CD4-positive, alpha-beta T cell treated with Interleukin-17A for 1 hour (primary cell): ENCODE results near the gene ALG1L2.
"Not testable (repeated sequence)": the region's sequence is repeated elsewhere in the genome, so short reads cannot be mapped to it uniquely, and the experiment has no call there.

Source experiments
- DNase-seq: peaks from one replicate; pipeline ENCODE4 v3.0.0-alpha.2; 2020

ALG1L2 gene

GRCh38 chr3:130094491-130094941, 12.9 kb downstream of the ALG1L2 start:
- peak; percentile 37 for DNase-seq

GRCh38 chr3:130095858-130096257, 14.2 kb downstream of the ALG1L2 start:
- not testable (repeated sequence) for DNase-seq

- DNase-seq: not testable (repeated sequence)
These were observed 15.5 kb downstream of the ALG1L2 start for GRCh38 chr3:130097096-130097495.

GRCh38 chr3:130097690-130098638, 16.3 kb downstream of the ALG1L2 start:
- peak; percentile 76 for DNase-seq

GRCh38 chr3:130098639-130099385, 17.2 kb downstream of the ALG1L2 start:
- DNase-seq: not testable (repeated sequence)

- DNase-seq: not testable (repeated sequence)
These were observed 20.9 kb downstream of the ALG1L2 start for GRCh38 chr3:130102545-130102944.

GRCh38 chr3:130104191-130104590, 22.6 kb downstream of the ALG1L2 start:
- not testable (repeated sequence) for DNase-seq

- not testable (repeated sequence) for DNase-seq
These were observed 25.8 kb downstream of the ALG1L2 start for GRCh38 chr3:130107333-130107995.

GRCh38 chr3:130108836-130109585, 27.4 kb downstream of the ALG1L2 start:
- not testable (repeated sequence) for DNase-seq

- DNase-seq: peak; percentile 1
These were observed 28.9 kb downstream of the ALG1L2 start for GRCh38 chr3:130110386-130111169.

GRCh38 chr3:130111185-130111864, 29.7 kb downstream of the ALG1L2 start:
- peak; percentile 99 for DNase-seq

- DNase-seq: peak; percentile 100
These were observed 30.5 kb downstream of the ALG1L2 start for GRCh38 chr3:130111865-130112747.

- not testable (repeated sequence) for DNase-seq
These were observed 31.1 kb downstream of the ALG1L2 start for GRCh38 chr3:130112748-130113073.

- DNase-seq: not testable (repeated sequence)
These were observed 33.8 kb downstream of the ALG1L2 start for GRCh38 chr3:130115400-130115799.

GRCh38 chr3:130117933-130118332, 36.3 kb downstream of the ALG1L2 start:
- no peak for DNase-seq

GRCh38 chr3:130119824-130120223, 38.2 kb downstream of the ALG1L2 start:
- DNase-seq: not testable (repeated sequence)

GRCh38 chr3:130120291-130120690, 38.7 kb downstream of the ALG1L2 start:
- not testable (repeated sequence) for DNase-seq

GRCh38 chr3:130122891-130123775, 41.5 kb downstream of the ALG1L2 start:
- DNase-seq: not testable (repeated sequence)

GRCh38 chr3:130125406-130125805, 43.8 kb downstream of the ALG1L2 start:
- not testable (repeated sequence) for DNase-seq
